D721Med (cell line): Measurements from ENCODE around the gene ETS2.

Experiments
- DNase-seq: peaks from one replicate; pipeline ENCODE4 v3.0.0; 2011; ENCODE audit warnings: low spot score; ENCODE audit not compliant: insufficient read length
- FAIRE-seq: peaks from 2 replicates; lab custom pipeline; 2011; peaks lifted over from hg19 to GRCh38; lab: Jason Lieb, UNC
- TF ChIP-seq, protein P1 (sequence below): IDR thresholded peaks from 2 replicates; pipeline ENCODE4 v1.5.1; 2012; ENCODE audit warnings: mild to moderate bottlenecking, control low read depth; ENCODE audit not compliant: insufficient read depth; ENCODE audit errors: missing control alignments

The ETS2 gene

DNA sequence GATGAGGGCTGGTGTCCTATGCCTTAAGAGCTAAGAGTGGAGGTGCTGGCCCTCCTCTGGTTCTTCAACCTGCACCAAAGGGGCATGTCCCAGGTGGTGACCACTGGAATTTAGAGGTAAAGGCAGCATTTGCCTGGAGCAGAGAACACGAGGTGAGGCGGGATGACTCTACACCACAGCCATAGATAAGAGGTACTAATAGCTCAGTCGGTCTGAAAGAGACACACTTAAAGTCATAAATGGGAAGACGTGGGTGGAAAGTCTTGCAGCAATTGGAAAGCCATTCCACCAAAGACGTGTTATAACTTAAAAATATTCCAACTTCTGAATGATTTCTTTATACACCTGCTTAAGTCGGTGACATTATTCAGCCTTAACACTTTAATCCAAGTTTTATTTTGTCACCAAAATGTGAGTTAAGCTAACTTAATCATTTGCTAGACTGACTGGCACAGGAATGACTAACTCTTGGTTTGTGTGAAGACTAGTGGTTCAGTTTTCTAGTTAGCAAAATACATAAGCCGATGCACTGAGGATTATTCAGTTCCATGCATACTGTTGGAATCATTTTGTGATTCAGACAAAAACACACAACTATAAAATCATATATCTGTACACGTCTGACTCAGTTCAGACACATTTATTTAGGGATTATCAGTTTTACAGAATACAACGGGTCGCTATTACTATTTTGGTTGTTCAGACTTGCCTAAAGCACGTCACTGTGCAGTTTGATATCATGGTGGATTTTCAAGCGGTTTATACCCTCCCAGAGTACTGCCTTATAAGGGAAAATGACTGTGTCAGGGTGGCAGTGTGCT is 4.6 kb upstream of the ETS2 start:
- no peak for FAIRE-seq
- TF ChIP-seq, protein P1, sequence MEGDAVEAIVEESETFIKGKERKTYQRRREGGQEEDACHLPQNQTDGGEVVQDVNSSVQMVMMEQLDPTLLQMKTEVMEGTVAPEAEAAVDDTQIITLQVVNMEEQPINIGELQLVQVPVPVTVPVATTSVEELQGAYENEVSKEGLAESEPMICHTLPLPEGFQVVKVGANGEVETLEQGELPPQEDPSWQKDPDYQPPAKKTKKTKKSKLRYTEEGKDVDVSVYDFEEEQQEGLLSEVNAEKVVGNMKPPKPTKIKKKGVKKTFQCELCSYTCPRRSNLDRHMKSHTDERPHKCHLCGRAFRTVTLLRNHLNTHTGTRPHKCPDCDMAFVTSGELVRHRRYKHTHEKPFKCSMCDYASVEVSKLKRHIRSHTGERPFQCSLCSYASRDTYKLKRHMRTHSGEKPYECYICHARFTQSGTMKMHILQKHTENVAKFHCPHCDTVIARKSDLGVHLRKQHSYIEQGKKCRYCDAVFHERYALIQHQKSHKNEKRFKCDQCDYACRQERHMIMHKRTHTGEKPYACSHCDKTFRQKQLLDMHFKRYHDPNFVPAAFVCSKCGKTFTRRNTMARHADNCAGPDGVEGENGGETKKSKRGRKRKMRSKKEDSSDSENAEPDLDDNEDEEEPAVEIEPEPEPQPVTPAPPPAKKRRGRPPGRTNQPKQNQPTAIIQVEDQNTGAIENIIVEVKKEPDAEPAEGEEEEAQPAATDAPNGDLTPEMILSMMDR: no peak
- DNase-seq: no peak

DNA sequence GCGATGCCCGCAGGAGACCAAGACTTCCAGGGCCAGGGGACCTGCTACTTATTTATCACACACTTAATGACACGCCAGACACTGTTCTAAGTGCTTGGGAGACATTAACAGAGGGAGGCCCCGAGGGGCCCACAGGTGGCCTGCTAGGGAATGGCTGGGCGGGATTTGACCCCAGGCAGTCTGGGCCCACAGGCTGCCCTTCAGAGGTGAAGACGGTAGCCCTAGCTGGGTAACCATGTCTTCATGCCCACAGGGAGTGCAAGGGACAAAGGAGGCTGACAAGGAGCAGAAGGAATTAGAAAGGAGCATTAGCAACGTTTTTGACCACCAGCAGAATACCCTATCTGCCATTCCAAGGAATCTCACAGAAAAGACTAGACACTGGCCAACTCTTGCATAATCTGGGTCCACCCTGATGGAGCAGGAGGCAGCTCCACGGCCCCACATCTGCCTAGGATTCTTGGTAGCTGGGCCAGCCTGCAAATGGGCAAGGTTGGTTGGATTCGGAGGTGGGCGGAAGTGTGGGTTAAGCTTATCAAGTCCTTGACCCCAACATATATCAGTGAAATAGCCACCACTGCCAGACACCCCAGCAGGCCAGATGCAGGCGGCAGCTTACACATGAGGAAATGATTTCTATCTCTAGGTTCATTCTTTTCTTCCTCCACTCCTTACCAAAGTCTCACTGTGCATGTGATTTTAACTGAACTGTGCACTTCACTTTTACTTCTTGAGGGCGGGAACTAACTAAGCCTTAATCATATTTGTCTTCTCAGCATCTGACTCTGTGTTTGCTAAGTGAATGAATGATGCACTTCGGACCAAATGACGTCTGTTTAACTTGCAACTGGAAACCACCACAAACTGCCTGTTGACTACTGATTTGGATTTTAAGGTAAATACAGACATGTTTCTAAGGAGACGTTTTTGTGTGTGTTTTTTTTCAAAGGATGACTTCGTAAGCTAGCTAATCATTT is 3.4 kb upstream of the ETS2 start:
- FAIRE-seq: no peak
- TF ChIP-seq, protein P1: no peak
- DNase-seq: no peak

DNA sequence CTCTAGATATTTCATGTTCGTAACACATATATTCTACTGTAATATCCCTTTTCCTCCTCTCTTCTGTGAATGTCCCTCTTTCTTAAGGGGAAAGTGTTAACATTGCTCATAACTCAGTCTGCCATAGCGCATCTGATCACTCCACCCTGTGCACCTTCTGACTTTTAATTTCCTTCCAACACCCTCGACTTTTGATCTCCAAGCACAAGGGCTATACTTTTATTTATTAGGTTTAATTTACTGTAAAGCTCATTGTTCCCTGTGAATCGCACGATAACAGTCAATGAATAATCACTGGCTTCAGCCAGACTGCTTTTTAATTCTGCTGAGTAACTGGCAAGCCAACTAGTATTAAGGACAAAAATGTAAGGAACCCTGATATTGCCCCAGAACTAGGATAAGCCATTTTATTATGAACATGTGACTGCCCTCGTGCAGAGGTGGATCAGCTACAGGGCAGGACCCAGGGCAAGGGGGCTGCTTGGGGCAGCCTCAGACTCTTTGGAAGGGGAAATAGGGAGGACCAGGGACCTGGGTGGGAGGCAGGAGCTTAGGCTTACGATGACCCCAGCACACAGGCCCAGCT is 2.6 kb upstream of the ETS2 start:
- FAIRE-seq: no peak
- TF ChIP-seq, protein P1: no peak
- DNase-seq: no peak

DNA sequence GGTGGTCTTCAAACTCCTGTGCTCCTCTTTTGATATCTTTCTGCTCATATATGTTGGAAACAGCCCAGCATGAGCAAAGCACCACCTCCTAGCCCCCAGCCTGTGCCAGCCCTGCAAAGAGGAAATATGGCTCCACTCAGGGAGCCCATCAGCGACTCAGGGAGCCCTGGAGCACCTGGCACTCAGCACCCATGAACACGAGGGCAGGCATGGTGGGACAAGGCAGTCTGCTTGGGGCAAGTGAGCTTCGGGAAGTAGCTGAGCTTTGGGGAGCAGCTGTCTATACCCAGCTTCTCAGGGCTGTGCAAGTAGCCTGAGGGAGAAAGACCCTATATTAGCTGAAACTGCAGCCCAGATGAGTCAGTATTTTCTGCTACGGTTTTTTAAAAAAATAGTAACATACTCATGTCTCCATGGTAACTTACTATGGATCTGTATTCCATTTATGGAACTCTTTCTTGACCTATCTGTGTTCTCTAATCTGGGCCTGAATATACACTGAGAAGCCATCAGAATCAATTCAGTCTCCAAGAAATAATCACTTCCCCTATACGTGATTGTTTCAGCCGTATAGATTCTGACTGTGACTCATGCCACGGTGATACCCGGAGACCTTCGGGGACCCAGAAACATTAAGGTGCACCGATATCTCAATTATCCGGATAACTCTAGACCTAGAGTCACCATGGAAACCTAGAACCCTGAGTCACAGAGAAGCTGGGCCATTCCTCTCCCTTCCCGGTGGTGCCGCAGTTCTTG is 1.5 kb upstream of the ETS2 start:
- DNase-seq: no peak
- no peak for FAIRE-seq
- TF ChIP-seq, protein P1: no peak

DNA sequence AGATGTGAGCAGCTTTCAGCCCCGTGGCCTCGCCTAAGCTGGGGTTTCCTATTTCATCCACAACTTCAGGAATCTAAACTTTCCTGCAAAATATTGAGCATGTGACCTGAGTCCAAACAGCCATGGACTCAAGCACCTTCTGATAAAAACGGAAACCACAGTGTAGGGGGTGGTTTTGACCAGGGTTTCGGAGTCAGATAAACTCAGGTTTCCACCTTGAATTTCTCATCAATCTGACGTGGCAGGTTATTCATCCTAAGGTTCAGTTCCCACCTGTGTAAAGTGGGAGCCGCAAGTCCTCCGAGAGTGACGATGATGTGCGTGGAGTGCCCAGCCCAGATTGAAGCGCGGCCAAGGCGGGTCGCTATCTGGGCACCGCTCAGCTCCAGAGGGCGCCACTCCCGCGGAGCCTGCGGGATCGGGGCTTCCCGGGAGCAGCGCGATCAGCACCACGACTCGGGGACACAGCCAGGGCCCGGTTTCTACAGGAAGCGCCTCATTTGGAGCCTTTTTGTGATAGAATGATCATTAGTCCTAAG is 871 bp upstream of the ETS2 start:
- no peak for DNase-seq
- no peak for FAIRE-seq
- TF ChIP-seq, protein P1: peak; percentile 53

DNA sequence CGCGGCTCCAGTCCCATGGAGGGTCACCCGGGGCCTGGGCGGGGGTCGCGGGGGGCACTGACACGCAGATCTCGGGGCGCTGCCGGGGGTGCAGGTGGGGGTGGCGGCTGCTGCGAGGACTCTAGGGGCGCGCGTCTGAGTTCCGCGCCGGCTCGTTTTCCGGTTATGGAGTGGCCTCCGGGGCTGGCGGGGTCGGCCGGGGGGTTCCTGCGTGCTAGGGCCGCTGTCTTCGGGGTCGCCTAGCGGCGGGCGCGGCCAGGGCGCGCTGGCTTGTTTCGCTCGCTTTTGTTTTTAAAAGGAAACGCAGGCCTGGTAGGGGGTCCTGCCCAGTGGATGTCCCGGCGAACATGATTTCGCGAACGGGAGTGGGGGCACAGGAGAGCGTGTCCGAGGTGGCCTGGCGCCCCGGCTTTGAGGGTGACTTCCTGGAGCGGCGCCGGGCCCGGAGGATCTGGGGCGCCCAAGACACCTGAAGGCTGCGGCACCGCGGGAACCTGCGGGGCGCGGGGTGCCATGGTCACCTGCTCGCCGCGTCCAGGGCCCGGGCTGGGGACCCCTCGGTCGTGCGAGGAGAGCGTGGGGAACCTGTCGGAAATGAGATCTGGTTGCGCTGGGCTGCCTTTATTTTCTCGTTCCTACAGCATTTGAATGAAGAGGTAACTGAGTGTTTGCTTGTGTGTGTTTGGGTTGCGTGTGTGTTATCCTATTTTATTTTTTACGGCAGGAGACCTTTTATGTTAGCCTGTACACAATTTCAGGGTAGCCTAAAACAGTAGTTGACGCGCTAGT is 618 bp downstream of the ETS2 start:
- no peak for DNase-seq
- no peak for FAIRE-seq
- TF ChIP-seq, protein P1: no peak
